Measurements from ENCODE around the gene KIF4A.

KIF4A gene

DNA sequence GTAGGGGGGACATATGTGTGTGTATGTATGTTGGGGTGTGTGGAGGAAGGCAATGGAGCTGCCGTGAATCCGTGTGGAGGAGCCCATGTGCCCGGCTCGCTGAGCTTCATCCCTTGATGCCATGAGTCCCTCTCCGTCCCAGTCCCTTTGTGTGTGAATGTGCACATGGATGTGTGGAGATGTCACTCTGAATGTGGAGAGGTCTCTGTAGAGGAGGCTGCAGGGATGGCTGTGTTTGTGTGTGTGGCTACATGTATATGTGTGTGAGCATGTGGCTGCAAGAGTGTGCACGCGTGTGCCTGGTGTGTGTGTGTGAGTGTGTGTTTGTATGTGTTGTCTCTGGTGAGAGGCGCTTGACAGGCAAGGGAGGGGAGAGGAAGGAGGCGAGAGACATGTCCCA is 156.0 kb downstream of the KIF4A start:
- Histone ChIP-seq H2AFZ (ENCODE audit: low read depth) (no peak overlapping the region), H3K79me2 (ENCODE audit: insufficient read depth, low read depth) (no peaks in the 10 kb centered on the region), H3K4me3 (IDR thresholded peaks at IDR 0.05; ENCODE audit: insufficient read depth, low read depth, low read length) (no peak overlapping the region), H4K20me1 (ENCODE audit: insufficient read depth) (no peaks in the 10 kb centered on the region), H3K36me3 (ENCODE audit: insufficient read depth) (no peaks in the 10 kb centered on the region), H3K9ac (no peak overlapping the region), H3K4me2 (no peak overlapping the region), H3K27ac (no peak overlapping the region), H3K27me3 (ENCODE audit: insufficient read depth, low read depth) (no peaks in the 10 kb centered on the region), H3K4me1 (ENCODE audit: low read depth, poor library complexity, severe bottlenecking) (no peaks in the 10 kb centered on the region)
- TF ChIP-seq, protein P1, sequence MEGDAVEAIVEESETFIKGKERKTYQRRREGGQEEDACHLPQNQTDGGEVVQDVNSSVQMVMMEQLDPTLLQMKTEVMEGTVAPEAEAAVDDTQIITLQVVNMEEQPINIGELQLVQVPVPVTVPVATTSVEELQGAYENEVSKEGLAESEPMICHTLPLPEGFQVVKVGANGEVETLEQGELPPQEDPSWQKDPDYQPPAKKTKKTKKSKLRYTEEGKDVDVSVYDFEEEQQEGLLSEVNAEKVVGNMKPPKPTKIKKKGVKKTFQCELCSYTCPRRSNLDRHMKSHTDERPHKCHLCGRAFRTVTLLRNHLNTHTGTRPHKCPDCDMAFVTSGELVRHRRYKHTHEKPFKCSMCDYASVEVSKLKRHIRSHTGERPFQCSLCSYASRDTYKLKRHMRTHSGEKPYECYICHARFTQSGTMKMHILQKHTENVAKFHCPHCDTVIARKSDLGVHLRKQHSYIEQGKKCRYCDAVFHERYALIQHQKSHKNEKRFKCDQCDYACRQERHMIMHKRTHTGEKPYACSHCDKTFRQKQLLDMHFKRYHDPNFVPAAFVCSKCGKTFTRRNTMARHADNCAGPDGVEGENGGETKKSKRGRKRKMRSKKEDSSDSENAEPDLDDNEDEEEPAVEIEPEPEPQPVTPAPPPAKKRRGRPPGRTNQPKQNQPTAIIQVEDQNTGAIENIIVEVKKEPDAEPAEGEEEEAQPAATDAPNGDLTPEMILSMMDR (conservative IDR thresholded peaks at IDR 0.05; ENCODE audit: low read depth, low read length) = no peak

DNA sequence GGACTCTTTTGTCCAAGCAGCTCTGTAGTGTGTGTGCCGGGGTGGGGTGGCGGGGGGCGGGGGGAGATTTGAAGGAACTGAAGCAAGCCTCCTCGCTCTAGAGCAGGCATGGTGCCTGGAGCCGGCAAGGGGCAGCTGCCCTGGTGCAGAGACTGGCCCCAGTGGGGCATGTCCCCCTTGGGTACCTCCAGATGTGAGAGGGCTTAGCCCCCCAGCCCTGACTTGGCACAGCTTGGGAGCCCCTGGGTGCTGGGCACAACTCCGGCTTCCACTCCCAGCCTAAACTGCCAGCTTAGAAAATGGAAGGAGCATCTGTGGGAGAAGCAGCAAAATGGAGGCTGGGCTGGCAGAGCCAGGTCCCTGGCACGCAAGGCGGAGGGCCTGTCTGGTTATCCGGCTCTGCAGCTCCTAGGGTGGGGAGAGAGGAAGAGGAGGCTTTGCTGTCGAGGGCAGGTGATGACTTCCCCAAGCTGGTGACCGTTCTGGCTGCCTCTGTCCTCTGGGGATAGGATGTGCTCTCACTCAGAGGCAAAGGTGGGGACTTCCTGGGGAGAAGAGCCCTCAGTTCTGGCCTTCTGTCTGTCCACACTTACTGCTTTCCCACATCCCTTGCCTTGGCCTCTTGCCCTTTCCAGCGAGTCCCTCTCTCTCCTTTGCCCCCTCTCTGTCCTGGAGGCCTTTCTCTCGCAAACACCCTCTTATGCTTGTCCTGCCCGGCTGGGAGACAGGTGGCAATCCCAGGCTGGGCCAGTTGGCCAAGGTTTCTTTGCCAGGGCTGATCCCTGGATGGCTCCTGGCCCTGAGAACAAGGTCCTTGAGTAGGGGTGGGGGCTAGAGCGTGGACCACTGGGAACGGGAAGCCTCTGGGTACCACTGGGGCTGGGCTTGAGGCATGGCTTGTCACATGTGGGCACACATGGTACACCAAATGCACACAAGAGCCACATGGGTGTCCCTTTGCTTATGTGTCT is 156.8 kb downstream of the KIF4A start:
- peaks cover 2% of the 10 kb centered on the region for H3K4me1 ChIP-seq (ENCODE audit: low read depth, poor library complexity, severe bottlenecking)
- H3K9ac ChIP-seq = no peak overlapping the region
- no peak overlapping the region for H3K4me3 ChIP-seq (IDR thresholded peaks at IDR 0.05; ENCODE audit: insufficient read depth, low read depth, low read length)
- H3K4me2 ChIP-seq = no peak overlapping the region
- H4K20me1 ChIP-seq (ENCODE audit: insufficient read depth) = no peaks in the 10 kb centered on the region
- TF ChIP-seq, protein P1 (conservative IDR thresholded peaks at IDR 0.05; ENCODE audit: low read depth, low read length) = no peak
- no peak overlapping the region for H2AFZ ChIP-seq (ENCODE audit: low read depth)
- no peaks in the 10 kb centered on the region for H3K36me3 ChIP-seq (ENCODE audit: insufficient read depth)
- H3K27ac ChIP-seq = no peak overlapping the region
- H3K27me3 ChIP-seq (ENCODE audit: insufficient read depth, low read depth) = no peaks in the 10 kb centered on the region
- H3K79me2 ChIP-seq (ENCODE audit: insufficient read depth, low read depth) = no peaks in the 10 kb centered on the region

DNA sequence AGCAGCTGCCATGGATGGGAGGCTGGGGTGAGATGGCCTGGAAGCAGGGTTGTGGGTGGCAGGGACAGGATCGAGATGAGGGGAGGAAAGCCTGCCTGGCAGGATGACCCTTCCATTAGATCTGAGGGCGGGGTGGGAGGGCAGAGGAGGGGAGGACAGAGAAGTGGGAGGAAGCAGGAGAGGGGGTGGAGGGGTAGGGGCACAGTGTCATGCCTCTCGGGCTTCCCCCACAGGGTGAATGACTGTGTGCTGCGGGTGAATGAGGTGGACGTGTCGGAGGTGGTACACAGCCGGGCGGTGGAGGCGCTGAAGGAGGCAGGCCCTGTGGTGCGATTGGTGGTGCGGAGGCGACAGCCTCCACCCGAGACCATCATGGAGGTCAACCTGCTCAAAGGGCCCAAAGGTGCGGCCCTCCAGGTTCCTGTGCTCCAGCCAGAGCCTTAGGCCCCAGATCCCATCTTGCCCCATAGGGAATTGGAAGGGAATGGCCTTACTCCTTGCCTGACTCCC is 159.6 kb downstream of the KIF4A start:
- Histone ChIP-seq H3K79me2 (ENCODE audit: insufficient read depth, low read depth) (no peaks in the 10 kb centered on the region), H3K4me1 (ENCODE audit: low read depth, poor library complexity, severe bottlenecking) (peaks cover 23% of the 10 kb centered on the region), H3K36me3 (ENCODE audit: insufficient read depth) (no peaks in the 10 kb centered on the region), H3K27me3 (ENCODE audit: insufficient read depth, low read depth) (no peaks in the 10 kb centered on the region), H2AFZ (ENCODE audit: low read depth) (no peak overlapping the region), H4K20me1 (ENCODE audit: insufficient read depth) (no peaks in the 10 kb centered on the region), H3K27ac (no peak overlapping the region), H3K4me2 (no peak overlapping the region), H3K9ac (no peak overlapping the region), H3K4me3 (IDR thresholded peaks at IDR 0.05; ENCODE audit: insufficient read depth, low read depth, low read length) (no peak overlapping the region)
- TF ChIP-seq, protein P1 (conservative IDR thresholded peaks at IDR 0.05; ENCODE audit: low read depth, low read length) = no peak

DNA sequence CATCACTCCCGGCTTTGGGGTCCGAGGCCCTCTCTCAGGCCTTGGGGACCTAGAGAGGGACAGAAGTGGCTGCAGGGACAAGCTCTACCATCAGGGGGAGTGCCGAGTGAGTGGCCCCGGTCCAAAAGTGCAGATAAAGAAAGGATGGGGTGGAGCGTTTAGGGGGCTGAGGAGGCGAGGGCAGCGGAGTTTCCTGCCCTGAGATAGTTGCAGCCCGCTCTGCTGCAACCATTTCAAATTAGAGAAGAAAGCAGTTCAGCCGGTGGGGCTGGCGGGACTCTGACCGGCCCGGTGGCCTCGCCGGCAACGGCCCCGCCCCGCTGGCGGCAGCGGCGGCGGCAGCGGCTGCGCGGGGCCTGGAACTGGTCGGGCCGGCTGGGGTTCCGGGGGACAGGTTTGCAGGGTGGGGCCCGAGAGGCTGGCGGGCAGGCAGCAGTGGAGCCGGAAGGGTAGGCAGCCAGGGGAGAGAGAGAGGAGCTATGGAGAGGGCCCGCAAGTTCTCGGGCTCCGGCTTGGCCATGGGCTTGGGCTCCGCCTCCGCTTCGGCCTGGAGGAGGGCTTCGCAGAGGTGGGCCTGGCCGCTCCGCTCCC is 162.3 kb downstream of the KIF4A start:
- peak overlapping the region; percentile 91 for H3K4me2 ChIP-seq
- H4K20me1 ChIP-seq (ENCODE audit: insufficient read depth) = no peaks in the 10 kb centered on the region
- no peak overlapping the region for H3K4me3 ChIP-seq (IDR thresholded peaks at IDR 0.05; ENCODE audit: insufficient read depth, low read depth, low read length)
- H3K27ac ChIP-seq = no peak overlapping the region
- peak overlapping the region; percentile 88 for H2AFZ ChIP-seq (ENCODE audit: low read depth)
- H3K27me3 ChIP-seq (ENCODE audit: insufficient read depth, low read depth) = no peaks in the 10 kb centered on the region
- peak overlapping the region; percentile 46 for H3K9ac ChIP-seq
- peaks cover 13% of the 10 kb centered on the region; the same call in 1 of the 2 replicates for H3K79me2 ChIP-seq (ENCODE audit: insufficient read depth, low read depth)
- H3K4me1 ChIP-seq (ENCODE audit: low read depth, poor library complexity, severe bottlenecking) = peaks cover 33% of the 10 kb centered on the region
- H3K36me3 ChIP-seq (ENCODE audit: insufficient read depth) = no peaks in the 10 kb centered on the region
- TF ChIP-seq, protein P1 (conservative IDR thresholded peaks at IDR 0.05; ENCODE audit: low read depth, low read length) = peak; percentile 73

Data from KMS-11 (cell line).